Measurements from ENCODE around the gene NOXA1. TPM values are rescaled to one million over a fixed set of nuclear protein-coding genes. Genes with fewer than 3 reads are reported as not detected.

NOXA1 gene
- total and polyA plus RNA-seq, 4 donors = 1.3 to 3.6 (median 2.4) TPM

DNA sequence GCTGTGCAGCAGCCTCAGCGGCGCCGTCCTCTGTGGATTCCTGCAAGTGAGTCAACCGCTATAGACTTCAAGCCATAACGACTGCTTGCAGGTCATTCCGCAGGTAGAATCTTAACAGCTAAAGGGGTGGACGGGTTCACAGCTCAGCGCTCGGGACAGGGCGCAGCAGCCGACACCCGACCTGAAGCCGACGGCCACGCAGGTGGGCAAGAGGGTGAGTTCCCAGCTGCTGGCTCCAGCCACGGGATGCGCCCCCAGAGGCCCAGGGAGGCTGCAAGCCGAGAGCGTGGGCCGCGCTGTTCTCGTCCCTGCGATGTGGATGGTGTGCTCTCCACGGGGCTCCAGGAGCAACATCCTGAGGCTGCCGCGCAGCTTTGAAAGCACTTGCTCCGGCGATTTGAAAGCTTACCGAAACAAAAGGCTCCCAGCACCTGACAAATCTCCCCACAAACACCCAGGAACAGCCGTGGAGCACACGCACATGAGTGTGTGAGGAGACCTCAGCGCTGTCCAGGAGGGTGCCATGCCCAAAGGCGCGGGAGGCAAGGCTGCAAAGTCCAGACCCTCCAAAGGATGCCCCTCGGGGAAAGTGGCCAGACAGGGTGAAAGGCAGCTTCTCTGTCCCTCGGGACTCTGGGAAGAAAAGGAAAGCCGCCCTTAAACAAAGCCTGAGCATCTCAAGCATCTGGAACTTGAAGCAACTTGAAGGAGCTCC, 48.9 kb upstream of the NOXA1 start:
- Histone ChIP-seq H3K27ac (ENCODE audit: low read depth in 1 of 2, low read length in 2 of 2) (no peak overlapping the region), H3K4me1 (ENCODE audit: control insufficient read depth in 4 of 4, insufficient read depth in 4 of 4, low read length in 3 of 4) (no peaks in the 10 kb centered on the region), H3K27me3 (ENCODE audit: control insufficient read depth in 4 of 4, insufficient read depth in 4 of 4, low read length in 3 of 4) (no peaks in the 10 kb centered on the region), H3K36me3 (ENCODE audit: control insufficient read depth in 4 of 4, insufficient read depth in 3 of 4, low read depth in 1 of 4, low read length in 3 of 4) (peaks cover 0 to 5% (median 0%) of the 10 kb centered on the region in 4 donors), H3K9me3 (ENCODE audit: control insufficient read depth in 4 of 4, low read length in 3 of 4) (no peaks in the 10 kb centered on the region), H3K9ac (ENCODE audit: low read depth in 1 of 2, low read length in 2 of 2) (no peak overlapping the region), H3K4me3 (ENCODE audit: low read depth in 1 of 3, low read length in 3 of 3) (no peak overlapping the region)
- DNase-seq (ENCODE audit: low spot score) = no peak
- TF ChIP-seq, protein P1, sequence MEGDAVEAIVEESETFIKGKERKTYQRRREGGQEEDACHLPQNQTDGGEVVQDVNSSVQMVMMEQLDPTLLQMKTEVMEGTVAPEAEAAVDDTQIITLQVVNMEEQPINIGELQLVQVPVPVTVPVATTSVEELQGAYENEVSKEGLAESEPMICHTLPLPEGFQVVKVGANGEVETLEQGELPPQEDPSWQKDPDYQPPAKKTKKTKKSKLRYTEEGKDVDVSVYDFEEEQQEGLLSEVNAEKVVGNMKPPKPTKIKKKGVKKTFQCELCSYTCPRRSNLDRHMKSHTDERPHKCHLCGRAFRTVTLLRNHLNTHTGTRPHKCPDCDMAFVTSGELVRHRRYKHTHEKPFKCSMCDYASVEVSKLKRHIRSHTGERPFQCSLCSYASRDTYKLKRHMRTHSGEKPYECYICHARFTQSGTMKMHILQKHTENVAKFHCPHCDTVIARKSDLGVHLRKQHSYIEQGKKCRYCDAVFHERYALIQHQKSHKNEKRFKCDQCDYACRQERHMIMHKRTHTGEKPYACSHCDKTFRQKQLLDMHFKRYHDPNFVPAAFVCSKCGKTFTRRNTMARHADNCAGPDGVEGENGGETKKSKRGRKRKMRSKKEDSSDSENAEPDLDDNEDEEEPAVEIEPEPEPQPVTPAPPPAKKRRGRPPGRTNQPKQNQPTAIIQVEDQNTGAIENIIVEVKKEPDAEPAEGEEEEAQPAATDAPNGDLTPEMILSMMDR (IDR thresholded peaks at IDR 0.05; ENCODE audit: low read depth, low read length, missing input control) = no peak
- TF ChIP-seq, protein P2, sequence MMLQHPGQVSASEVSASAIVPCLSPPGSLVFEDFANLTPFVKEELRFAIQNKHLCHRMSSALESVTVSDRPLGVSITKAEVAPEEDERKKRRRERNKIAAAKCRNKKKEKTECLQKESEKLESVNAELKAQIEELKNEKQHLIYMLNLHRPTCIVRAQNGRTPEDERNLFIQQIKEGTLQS (IDR thresholded peaks at IDR 0.05) = no peak
- TF ChIP-seq NR2F2 (IDR thresholded peaks at IDR 0.05) (no peak), YY1 (IDR thresholded peaks at IDR 0.05) (no peak), MAX (IDR thresholded peaks at IDR 0.05) (no peak), EGR1 (IDR thresholded peaks at IDR 0.05; ENCODE audit: low read depth in 2 of 2) (no peak), JUND (IDR thresholded peaks at IDR 0.05) (no peak), HNF4G (IDR thresholded peaks at IDR 0.05) (no peak), REST (IDR thresholded peaks at IDR 0.05) (no peak), ZBTB33 (IDR thresholded peaks at IDR 0.05) (no peak), FOXA1 (IDR thresholded peaks at IDR 0.05) (no peak), RXRA (IDR thresholded peaks at IDR 0.05) (no peak), FOXA2 (IDR thresholded peaks at IDR 0.05) (no peak), SP1 (IDR thresholded peaks at IDR 0.05) (no peak), TAF1 (conservative IDR thresholded peaks at IDR 0.05) (no peak)
- WGBS = 95% methylated on average over 37 of the region's 37 CpGs

All from liver (tissue), 9 donors.